ENCODE data around the gene PRKAR2B. TPM values are rescaled to one million over a fixed set of nuclear protein-coding genes. Genes with fewer than 3 reads are reported as not detected.
"Not testable (repeated sequence)": the region's sequence is repeated elsewhere in the genome, so short reads cannot be mapped to it uniquely, and the experiment has no call there.

The PRKAR2B gene
- total and polyA plus RNA-seq, 2 experiments from 2014 or later, result 14.8 to 31.5 TPM

- Histone ChIP-seq H2AFZ (no peak overlapping the region), H3K36me3 (replicated peaks; ENCODE audit: insufficient read depth, low read depth) (no peaks in the 10 kb centered on the region), H3K4me1 (ENCODE audit: insufficient read depth) (no peaks in the 10 kb centered on the region), H3K27ac (no peak overlapping the region), H4K20me1 (ENCODE audit: insufficient read depth, poor library complexity, severe bottlenecking) (no peaks in the 10 kb centered on the region), H3K9me2 (replicated peaks; ENCODE audit: insufficient read depth) (no peaks in the 10 kb centered on the region), H3K4me3 (no peak overlapping the region), H3K4me2 (no peak overlapping the region), H3K79me2 (no peaks in the 10 kb centered on the region), H3K9me3 (ENCODE audit: low read depth) (no peaks in the 10 kb centered on the region), H3K27me3 (no peaks in the 10 kb centered on the region)
- 81% methylated on average over 3 of the region's 3 CpGs for WGBS (ENCODE audit: low lambda C conversion rate, missing lambda C conversion rate)
- DNase-seq (ENCODE audit: low spot score), result no peak
- TF ChIP-seq CTCF (IDR thresholded peaks at IDR 0.05; ENCODE audit: poor library complexity) (no peak), EZH2phosphoT487 (IDR thresholded peaks at IDR 0.05; ENCODE audit: low read depth, severe bottlenecking, unreplicated experiment) (no peak), EZH2 (IDR thresholded peaks at IDR 0.05; ENCODE audit: borderline replicate concordance) (no peak)
Observed at GRCh38 chr7:107037717-107038603, 6.5 kb upstream of the PRKAR2B start.

- no peaks in the 10 kb centered on the region for H3K27me3 ChIP-seq
- no peaks in the 10 kb centered on the region for H3K9me3 ChIP-seq (ENCODE audit: low read depth)
- WGBS (ENCODE audit: low lambda C conversion rate, missing lambda C conversion rate), result 83% methylated on average over 2 of the region's 2 CpGs
- no peaks in the 10 kb centered on the region for H3K79me2 ChIP-seq
- H2AFZ ChIP-seq, result no peak overlapping the region
- no peak for DNase-seq (ENCODE audit: low spot score)
- H3K36me3 ChIP-seq (replicated peaks; ENCODE audit: insufficient read depth, low read depth), result no peaks in the 10 kb centered on the region
- TF ChIP-seq EZH2phosphoT487 (IDR thresholded peaks at IDR 0.05; ENCODE audit: low read depth, severe bottlenecking, unreplicated experiment), result no peak
- TF ChIP-seq EZH2 (IDR thresholded peaks at IDR 0.05; ENCODE audit: borderline replicate concordance), result no peak
- TF ChIP-seq CTCF (IDR thresholded peaks at IDR 0.05; ENCODE audit: poor library complexity), result no peak
- no peak overlapping the region for H3K4me3 ChIP-seq
- no peaks in the 10 kb centered on the region for H4K20me1 ChIP-seq (ENCODE audit: insufficient read depth, poor library complexity, severe bottlenecking)
- no peak overlapping the region for H3K4me2 ChIP-seq
- H3K9me2 ChIP-seq (replicated peaks; ENCODE audit: insufficient read depth), result no peaks in the 10 kb centered on the region
- H3K27ac ChIP-seq, result no peak overlapping the region
- H3K4me1 ChIP-seq (ENCODE audit: insufficient read depth), result no peaks in the 10 kb centered on the region
Observed at GRCh38 chr7:107039199-107039900, 5.2 kb upstream of the PRKAR2B start.

GRCh38 chr7:107041097-107041496 is 3.4 kb upstream of the PRKAR2B start:
- no peak overlapping the region for H3K4me3 ChIP-seq
- peaks cover 4% of the 10 kb centered on the region for H3K79me2 ChIP-seq
- peaks cover 7% of the 10 kb centered on the region for H3K27me3 ChIP-seq
- H3K4me1 ChIP-seq (ENCODE audit: insufficient read depth), result peaks cover under 1% of the 10 kb centered on the region
- no peak for DNase-seq (ENCODE audit: low spot score)
- H3K4me2 ChIP-seq, result no peak overlapping the region
- 95% methylated on average over 2 of the region's 2 CpGs for WGBS (ENCODE audit: low lambda C conversion rate, missing lambda C conversion rate)
- no peak overlapping the region for H3K27ac ChIP-seq
- no peaks in the 10 kb centered on the region for H3K36me3 ChIP-seq (replicated peaks; ENCODE audit: insufficient read depth, low read depth)
- no peaks in the 10 kb centered on the region for H4K20me1 ChIP-seq (ENCODE audit: insufficient read depth, poor library complexity, severe bottlenecking)
- no peak overlapping the region for H2AFZ ChIP-seq
- H3K9me3 ChIP-seq (ENCODE audit: low read depth), result no peaks in the 10 kb centered on the region
- TF ChIP-seq CTCF (IDR thresholded peaks at IDR 0.05; ENCODE audit: poor library complexity) (no peak), EZH2phosphoT487 (IDR thresholded peaks at IDR 0.05; ENCODE audit: low read depth, severe bottlenecking, unreplicated experiment) (no peak), EZH2 (IDR thresholded peaks at IDR 0.05; ENCODE audit: borderline replicate concordance) (no peak)
- H3K9me2 ChIP-seq (replicated peaks; ENCODE audit: insufficient read depth), result no peaks in the 10 kb centered on the region

- not testable (repeated sequence) for H2AFZ ChIP-seq; H3K4me3 ChIP-seq; H3K9me2 ChIP-seq (replicated peaks; ENCODE audit: insufficient read depth); H3K27ac ChIP-seq; H3K27me3 ChIP-seq; H4K20me1 ChIP-seq (ENCODE audit: insufficient read depth, poor library complexity, severe bottlenecking); H3K4me1 ChIP-seq (ENCODE audit: insufficient read depth); H3K36me3 ChIP-seq (replicated peaks; ENCODE audit: insufficient read depth, low read depth); H3K9me3 ChIP-seq (ENCODE audit: low read depth); H3K4me2 ChIP-seq; DNase-seq (ENCODE audit: low spot score)
- 83% methylated on average over 4 of the region's 4 CpGs for WGBS (ENCODE audit: low lambda C conversion rate, missing lambda C conversion rate)
- H3K79me2 ChIP-seq, result peaks cover 10% of the 10 kb centered on the region
Observed at GRCh38 chr7:107041764-107042163, 2.7 kb upstream of the PRKAR2B start.

- DNase-seq (ENCODE audit: low spot score); H3K4me3 ChIP-seq: not testable (repeated sequence)
- over 99% methylated on average over 19 of the region's 43 CpGs for WGBS (ENCODE audit: low lambda C conversion rate, missing lambda C conversion rate)
Observed at GRCh38 chr7:107042326-107042910, 2.1 kb upstream of the PRKAR2B start.

More at GRCh38 chr7:107042326-107042910, 2.1 kb upstream of the PRKAR2B start:
- not testable (repeated sequence) for H3K4me2 ChIP-seq; H4K20me1 ChIP-seq (ENCODE audit: insufficient read depth, poor library complexity, severe bottlenecking); H3K27ac ChIP-seq; H3K36me3 ChIP-seq (replicated peaks; ENCODE audit: insufficient read depth, low read depth); H2AFZ ChIP-seq; H3K9me3 ChIP-seq (ENCODE audit: low read depth); H3K9me2 ChIP-seq (replicated peaks; ENCODE audit: insufficient read depth)
- peaks cover 13% of the 10 kb centered on the region for H3K4me1 ChIP-seq (ENCODE audit: insufficient read depth)
- peaks cover 12% of the 10 kb centered on the region for H3K27me3 ChIP-seq
- H3K79me2 ChIP-seq, result peaks cover 17% of the 10 kb centered on the region

Data from hepatocyte (in vitro differentiated cells).